ENCODE results near the gene FAM167B. TPM values are rescaled to one million over a fixed set of nuclear protein-coding genes. Genes with fewer than 3 reads are reported as not detected.

The FAM167B gene
- total RNA-seq, 5 donors from 2014 or later (not counting 1 experiment from before 2014, with no cell fraction given) = 0.65 to 1.0 (median 0.95) TPM

- no peaks in the 10 kb centered on the region for H3K9me3 ChIP-seq
- H3K36me3 Mint-ChIP-seq = no peaks in the 10 kb centered on the region
- ATAC-seq (replicated peaks in 1 of 4) (peak; percentile 75 to 86 (median 78)), DNase-seq (peak; percentile 30 to 78 (median 58))
- H3K4me3 ChIP-seq (ENCODE audit: control insufficient read depth in 1 of 2, extremely low read depth in 1 of 2, low read length in 1 of 2) = peak overlapping the region; percentile 75 to 89
- H3K27ac Mint-ChIP-seq = peak overlapping the region; percentile 71 to 86
- H3K27ac ChIP-seq (ENCODE audit: low read length) = peak overlapping the region; percentile 42
- H3K27me3 ChIP-seq (replicated peaks in 1 of 2; ENCODE audit: control insufficient read depth in 2 of 2, extremely low read depth in 1 of 2, insufficient read depth in 2 of 2, low read length in 1 of 2) = no peaks in the 10 kb centered on the region
- no peaks in the 10 kb centered on the region for H3K27me3 Mint-ChIP-seq
- peaks cover 13 to 17% (median 16%) of the 10 kb centered on the region in 3 donors for H3K4me1 Mint-ChIP-seq
- CTCF ChIA-PET = interaction anchor here (1.0 to 2.2 kb wide), 6 partner anchors 8 to 51 kb away, joined by 4 to 16 read pairs (median 8); partner anchors contain the start of gene HDAC1 (in 1 of the 2)
- POLR2A ChIA-PET = interaction anchor here (0.5 to 1.7 kb wide), 11 partner anchors 9 to 154 kb away, joined by 3 to 6 read pairs (median 3); partner anchors contain the start of genes MARCKSL1 (in 2 of the 2), BSDC1 (in 1 of the 2) and LCK (in 1 of the 2)
- no peaks in the 10 kb centered on the region for H3K36me3 ChIP-seq (ENCODE audit: control insufficient read depth in 2 of 2, extremely low read depth in 1 of 2, insufficient read depth in 1 of 2, low read length in 1 of 2)
- peaks cover 5 to 30% of the 10 kb centered on the region in 2 experiments for H3K4me1 ChIP-seq (ENCODE audit: control insufficient read depth in 1 of 2, extremely low read depth in 1 of 2, insufficient read depth in 2 of 2, low read length in 2 of 2)
- no peaks in the 10 kb centered on the region for H3K9me3 Mint-ChIP-seq
- peak overlapping the region; percentile 84 to 89 (median 87) for H3K4me3 Mint-ChIP-seq
- WGBS (ENCODE audit: insufficient coverage) = 6% methylated on average over 56 of the region's 62 CpGs
Measured at GRCh38 chr1:32240140-32240951, 6.7 kb upstream of the FAM167B start.

DNA sequence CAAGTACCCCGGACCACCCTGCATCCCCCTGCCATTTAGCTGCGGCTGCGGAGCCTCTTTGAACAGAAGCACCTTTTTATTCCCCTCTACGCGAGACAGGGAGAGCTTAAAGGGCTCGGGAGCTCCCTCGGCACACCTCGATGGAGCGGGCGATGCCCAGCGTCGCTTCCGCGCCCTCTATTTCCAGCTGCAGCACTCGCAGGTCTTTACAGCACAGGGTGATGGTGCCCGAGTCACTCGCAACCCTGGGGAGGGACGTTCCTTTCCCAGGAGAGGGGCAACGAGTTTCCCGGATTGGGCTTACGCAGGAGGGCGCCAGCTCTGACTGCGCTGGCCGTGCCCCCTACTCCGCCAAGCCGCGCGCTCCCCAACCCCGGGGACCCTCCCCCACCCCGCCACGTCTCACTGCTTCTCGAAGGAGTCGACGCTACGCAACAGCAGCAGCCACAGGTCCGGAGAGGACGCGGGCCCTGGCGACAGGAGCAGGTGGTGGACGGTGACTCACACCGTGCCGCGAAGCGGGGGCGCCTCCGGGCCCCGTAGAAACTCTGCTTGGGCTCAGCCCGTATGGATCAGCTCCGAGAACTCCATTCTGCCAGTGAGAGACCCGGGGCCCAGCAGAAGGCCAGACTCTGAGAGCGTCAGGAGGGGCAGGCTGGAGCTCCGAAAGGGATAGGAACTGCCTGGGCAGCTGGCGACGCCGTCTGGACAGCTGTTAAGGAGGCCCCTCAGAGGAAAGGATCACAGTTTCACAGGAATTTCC, 5.8 kb upstream of the FAM167B start:
- Histone ChIP-seq H3K27me3 (replicated peaks in 1 of 2; ENCODE audit: control insufficient read depth in 2 of 2, extremely low read depth in 1 of 2, insufficient read depth in 2 of 2, low read length in 1 of 2) (no peaks in the 10 kb centered on the region), H3K36me3 (ENCODE audit: control insufficient read depth in 2 of 2, extremely low read depth in 1 of 2, insufficient read depth in 1 of 2, low read length in 1 of 2) (no peaks in the 10 kb centered on the region), H3K4me1 (ENCODE audit: control insufficient read depth in 1 of 2, extremely low read depth in 1 of 2, insufficient read depth in 2 of 2, low read length in 2 of 2) (peaks cover 5 to 30% of the 10 kb centered on the region in 2 experiments), H3K4me3 (ENCODE audit: control insufficient read depth in 1 of 2, extremely low read depth in 1 of 2, low read length in 1 of 2) (peak overlapping the region; percentile 75 to 89), H3K9me3 (no peaks in the 10 kb centered on the region), H3K27ac (ENCODE audit: low read length) (peak overlapping the region; percentile 42)
- ChIA-PET POLR2A (interaction anchor here (0.5 to 1.7 kb wide), 12 partner anchors 8 to 242 kb away, joined by 3 to 7 read pairs (median 4); partner anchors contain the start of genes BSDC1 (in 1 of the 2), LCK (in 1 of the 2) and MARCKSL1 (in 1 of the 2)), CTCF (interaction anchor here (0.6 to 2.2 kb wide), 7 partner anchors 13 to 59 kb away, joined by 4 to 16 read pairs (median 7); partner anchors contain the start of gene HDAC1 (in 1 of the 2))
- WGBS (ENCODE audit: insufficient coverage) = 11% methylated on average over 53 of the region's 55 CpGs
- no peaks in the 10 kb centered on the region for H3K9me3 Mint-ChIP-seq
- peak overlapping the region; percentile 71 to 86 for H3K27ac Mint-ChIP-seq
- ATAC-seq (replicated peaks in 1 of 4) (peak; percentile 72 to 81 (median 76)), DNase-seq (peak in 15 of 35 experiments; percentile 10 to 61 (median 39))
- H3K27me3 Mint-ChIP-seq = no peaks in the 10 kb centered on the region
- H3K4me1 Mint-ChIP-seq = peaks cover 14 to 23% (median 22%) of the 10 kb centered on the region in 3 donors
- H3K4me3 Mint-ChIP-seq = peak overlapping the region; percentile 84 to 89 (median 87)
- H3K36me3 Mint-ChIP-seq = no peaks in the 10 kb centered on the region

DNA sequence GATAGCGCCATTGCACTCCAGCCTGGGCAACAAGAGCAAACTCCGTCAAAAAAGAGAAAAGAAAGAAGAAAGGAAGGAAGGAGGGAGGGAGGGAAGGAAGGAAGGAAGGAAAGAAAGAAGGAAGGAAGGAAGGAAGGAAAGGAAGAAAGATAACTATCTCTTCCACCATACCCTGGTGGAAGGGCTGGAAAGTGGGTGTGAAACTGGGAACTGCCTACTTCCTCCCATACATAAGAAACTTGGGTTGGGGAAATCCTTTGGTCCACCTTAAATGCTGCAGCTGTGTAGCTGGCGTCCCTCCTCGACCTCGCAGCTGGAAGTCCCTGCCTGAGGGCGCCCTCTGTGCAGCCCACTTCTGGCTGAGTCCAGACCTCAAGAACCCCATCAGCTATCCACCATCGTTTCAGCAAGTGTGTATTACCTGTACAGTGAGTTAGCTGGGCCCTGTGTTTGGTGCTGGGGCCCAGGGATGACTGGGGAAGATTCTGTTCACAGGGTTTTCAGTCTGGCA, 4.6 kb upstream of the FAM167B start:
- Histone ChIP-seq H3K4me1 (ENCODE audit: control insufficient read depth in 1 of 2, extremely low read depth in 1 of 2, insufficient read depth in 2 of 2, low read length in 2 of 2) (peaks cover 10 to 41% of the 10 kb centered on the region in 2 experiments), H3K27me3 (replicated peaks in 1 of 2; ENCODE audit: control insufficient read depth in 2 of 2, extremely low read depth in 1 of 2, insufficient read depth in 2 of 2, low read length in 1 of 2) (no peaks in the 10 kb centered on the region), H3K9me3 (no peaks in the 10 kb centered on the region), H3K36me3 (ENCODE audit: control insufficient read depth in 2 of 2, extremely low read depth in 1 of 2, insufficient read depth in 1 of 2, low read length in 1 of 2) (peaks cover 0 to 3% of the 10 kb centered on the region in 2 donors), H3K27ac (ENCODE audit: low read length) (no peak overlapping the region), H3K4me3 (ENCODE audit: control insufficient read depth in 1 of 2, extremely low read depth in 1 of 2, low read length in 1 of 2) (no peak overlapping the region)
- DNase-seq (no peak), ATAC-seq (replicated peaks in 1 of 4) (no peak)
- Mint-ChIP-seq H3K9me3 (no peaks in the 10 kb centered on the region), H3K36me3 (no peaks in the 10 kb centered on the region), H3K4me3 (peak overlapping the region; percentile 17 to 89 (median 34)), H3K27ac (peak overlapping the region; percentile 55 to 86), H3K4me1 (peaks cover 24 to 35% (median 33%) of the 10 kb centered on the region in 3 donors), H3K27me3 (no peaks in the 10 kb centered on the region)
- CTCF ChIA-PET = interaction anchor here (0.6 to 1.2 kb wide), 2 partner anchors 13 to 64 kb away, joined by 4 to 7 read pairs; no protein-coding TSS in a partner anchor
- POLR2A ChIA-PET = interaction anchor here in 1 of 2 donors (1.0 to 1.1 kb wide), 2 partner anchors 16 to 80 kb away, joined by 3 to 6 read pairs; no protein-coding TSS in a partner anchor
- 80% methylated on average over 1 of the region's 7 CpGs for WGBS (ENCODE audit: insufficient coverage)

DNA sequence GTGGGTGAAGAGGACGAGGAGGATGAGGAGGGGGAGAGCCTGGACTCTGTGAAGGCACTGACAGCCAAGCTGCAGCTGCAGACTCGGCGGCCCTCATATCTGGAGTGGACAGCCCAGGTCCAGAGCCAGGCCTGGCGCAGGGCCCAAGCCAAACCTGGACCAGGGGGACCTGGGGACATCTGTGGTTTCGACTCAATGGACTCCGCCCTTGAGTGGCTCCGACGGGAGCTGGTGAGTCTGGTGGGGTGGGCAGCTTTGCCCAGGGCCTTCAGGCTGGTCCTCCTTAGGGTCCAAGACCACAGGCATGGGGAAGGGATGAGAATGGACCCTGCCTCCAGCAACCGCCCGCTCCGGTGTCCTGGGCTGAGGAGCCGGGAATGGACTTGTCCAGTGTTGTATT, 430 bp downstream of the FAM167B start:
- DNase-seq = no peak
- Histone ChIP-seq H3K36me3 (ENCODE audit: control insufficient read depth in 2 of 2, extremely low read depth in 1 of 2, insufficient read depth in 1 of 2, low read length in 1 of 2) (peaks cover 0 to 3% of the 10 kb centered on the region in 2 donors), H3K27ac (ENCODE audit: low read length) (peak overlapping the region; percentile 96), H3K27me3 (replicated peaks in 1 of 2; ENCODE audit: control insufficient read depth in 2 of 2, extremely low read depth in 1 of 2, insufficient read depth in 2 of 2, low read length in 1 of 2) (no peaks in the 10 kb centered on the region), H3K4me3 (ENCODE audit: control insufficient read depth in 1 of 2, extremely low read depth in 1 of 2, low read length in 1 of 2) (no peak overlapping the region), H3K4me1 (ENCODE audit: control insufficient read depth in 1 of 2, extremely low read depth in 1 of 2, insufficient read depth in 2 of 2, low read length in 2 of 2) (peaks cover 26 to 56% of the 10 kb centered on the region in 2 experiments), H3K9me3 (no peaks in the 10 kb centered on the region)
- H3K4me1 Mint-ChIP-seq = peaks cover 45 to 69% (median 65%) of the 10 kb centered on the region in 3 donors
- peak overlapping the region; percentile 94 to 98 for H3K27ac Mint-ChIP-seq
- POLR2A ChIA-PET = no interaction called here
- 96% methylated on average over 11 of the region's 12 CpGs for WGBS (ENCODE audit: insufficient coverage)
- peaks cover 8% of the 10 kb centered on the region for H3K36me3 Mint-ChIP-seq
- H3K9me3 Mint-ChIP-seq = no peaks in the 10 kb centered on the region
- peak overlapping the region in 2 of 3 donors; percentile 71 to 91 for H3K4me3 Mint-ChIP-seq
- no peak for ATAC-seq (replicated peaks in 1 of 4)
- H3K27me3 Mint-ChIP-seq = no peaks in the 10 kb centered on the region
- CTCF ChIA-PET = interaction anchor here in 1 of 2 donors (1.5 kb wide), 1 partner anchor 147 kb away, joined by 5 read pairs; the partner anchor contains the start of gene BSDC1

GRCh38 chr1:32247983-32248889, 1.2 kb downstream of the FAM167B start:
- peaks cover 12% of the 10 kb centered on the region for H3K36me3 Mint-ChIP-seq
- H3K27ac Mint-ChIP-seq = peak overlapping the region; percentile 100
- POLR2A ChIA-PET = interaction anchor here (0.6 to 0.7 kb wide), 6 partner anchors 25 to 192 kb away, joined by 3 to 7 read pairs (median 5); partner anchors contain the start of gene IQCC (in 1 of the 2)
- Histone ChIP-seq H3K27me3 (replicated peaks in 1 of 2; ENCODE audit: control insufficient read depth in 2 of 2, extremely low read depth in 1 of 2, insufficient read depth in 2 of 2, low read length in 1 of 2) (no peaks in the 10 kb centered on the region), H3K36me3 (ENCODE audit: control insufficient read depth in 2 of 2, extremely low read depth in 1 of 2, insufficient read depth in 1 of 2, low read length in 1 of 2) (peaks cover 0 to 3% of the 10 kb centered on the region in 2 donors), H3K4me3 (ENCODE audit: control insufficient read depth in 1 of 2, extremely low read depth in 1 of 2, low read length in 1 of 2) (peak overlapping the region; percentile 18 to 44), H3K9me3 (no peaks in the 10 kb centered on the region), H3K27ac (ENCODE audit: low read length) (peak overlapping the region; percentile 96), H3K4me1 (ENCODE audit: control insufficient read depth in 1 of 2, extremely low read depth in 1 of 2, insufficient read depth in 2 of 2, low read length in 2 of 2) (peaks cover 26 to 56% of the 10 kb centered on the region in 2 experiments)
- peak in 30 of 35 experiments; percentile 38 to 83 (median 58) for DNase-seq
- no peaks in the 10 kb centered on the region for H3K9me3 Mint-ChIP-seq
- CTCF ChIA-PET = interaction anchor here (0.6 to 1.9 kb wide), 17 partner anchors 9 to 146 kb away, joined by 3 to 9 read pairs (median 4); partner anchors contain the start of genes BSDC1 (in 1 of the 2), CCDC28B (in 1 of the 2) and HDAC1 (in 1 of the 2)
- 0% methylated on average over 17 of the region's 31 CpGs for WGBS (ENCODE audit: insufficient coverage)
- H3K4me3 Mint-ChIP-seq = peak overlapping the region; percentile 62 to 91 (median 71)
- H3K27me3 Mint-ChIP-seq = no peaks in the 10 kb centered on the region
- ATAC-seq (replicated peaks in 1 of 4) = peak in 1 of 4 experiments; percentile 8
- H3K4me1 Mint-ChIP-seq = peaks cover 45 to 71% (median 65%) of the 10 kb centered on the region in 3 donors

All from T-cell (primary cell).